HFFc6 (cell line): ENCODE results near the gene RALBP1. TPM values are rescaled to one million over a fixed set of nuclear protein-coding genes. Genes with fewer than 3 reads are reported as not detected.
"Not testable (repeated sequence)": the region's sequence is repeated elsewhere in the genome, so short reads cannot be mapped to it uniquely, and the experiment has no call there.

Experiments
- DNase-seq: peaks from one replicate; pipeline ENCODE4 v3.0.0-alpha.2; 2018
- H3K27ac Mint-ChIP-seq: 2 replicates; pipeline ENCODE4 v1.8.0; 2020; ENCODE audit warnings: mild to moderate bottlenecking, mixed read lengths
- H3K27me3 Mint-ChIP-seq: 2 replicates; pipeline ENCODE4 v1.8.0; 2021; ENCODE audit warnings: mild to moderate bottlenecking, moderate library complexity, mixed read lengths; ENCODE audit not compliant: insufficient read depth
- H3K36me3 Mint-ChIP-seq: 2 replicates; pipeline ENCODE4 v1.8.0; 2021; ENCODE audit warnings: low read depth, mixed read lengths
- H3K4me1 Mint-ChIP-seq: 2 replicates; pipeline ENCODE4 v1.8.0; 2020; ENCODE audit warnings: low read depth, mixed read lengths
- H3K4me3 Mint-ChIP-seq: 2 replicates; pipeline ENCODE4 v1.8.0; 2020; ENCODE audit warnings: mild to moderate bottlenecking, moderate library complexity, mixed read lengths
- H3K9me3 Mint-ChIP-seq: 2 replicates; pipeline ENCODE4 v1.8.0; 2020; ENCODE audit warnings: mild to moderate bottlenecking, mixed read lengths
- CTCF ChIP-seq: fragments of 200-600 bp; sonication (generic); IDR thresholded peaks from 2 replicates; pipeline ENCODE4 v1.5.0; 2021; ENCODE audit warnings: antibody characterized with exemption, mild to moderate bottlenecking
- total RNA-seq, 6 experiments: library from RNA; stranded (reverse); fragmentation: NEBNext Ultra II Directional; extraction: Animal tissue kit (Norgen Biotek cat#: 25700); gene quantifications; 2 replicates in 1 of 6; 3 replicates in 5 of 6; pipeline ENCODE4 v1.2.3, GENCODE V29; 2021

Gene RALBP1
- total RNA-seq, 6 experiments from 2014 or later = 56.9 to 62.8 (median 59.0) TPM

GRCh38 chr18:9449600-9450414 is 25.5 kb upstream of the RALBP1 start:
- Mint-ChIP-seq H3K9me3 (peaks cover 18% of the 10 kb centered on the region), H3K4me1 (peaks cover 7% of the 10 kb centered on the region), H3K27me3 (no peaks in the 10 kb centered on the region; the same call in none of the 2 replicates), H3K27ac (no peak overlapping the region), H3K4me3 (no peak overlapping the region), H3K36me3 (peaks cover 18% of the 10 kb centered on the region; the same call in 1 of the 2 replicates)
- TF ChIP-seq CTCF = no peak
- DNase-seq = no peak

- not testable (repeated sequence) for DNase-seq, H3K27ac Mint-ChIP-seq, H3K27me3 Mint-ChIP-seq, H3K4me1 Mint-ChIP-seq, H3K4me3 Mint-ChIP-seq
- Mint-ChIP-seq H3K9me3 (peaks cover 23% of the 10 kb centered on the region), H3K36me3 (peaks cover 23% of the 10 kb centered on the region)
Measured at GRCh38 chr18:9450920-9451319, 24.4 kb upstream of the RALBP1 start.

GRCh38 chr18:9453283-9453682 is 22.0 kb upstream of the RALBP1 start:
- peaks cover 1% of the 10 kb centered on the region; the same call in 1 of the 2 replicates for H3K27me3 Mint-ChIP-seq
- no peak overlapping the region for H3K27ac Mint-ChIP-seq
- no peak overlapping the region for H3K4me3 Mint-ChIP-seq
- H3K4me1 Mint-ChIP-seq = peaks cover 7% of the 10 kb centered on the region
- no peak for DNase-seq
- H3K36me3 Mint-ChIP-seq = peaks cover 19% of the 10 kb centered on the region
- no peak for TF ChIP-seq CTCF
- H3K9me3 Mint-ChIP-seq = peaks cover 24% of the 10 kb centered on the region

GRCh38 chr18:9454061-9454703 is 21.1 kb upstream of the RALBP1 start:
- H3K36me3 Mint-ChIP-seq = peaks cover 19% of the 10 kb centered on the region
- peak; percentile 40 for DNase-seq
- H3K4me1 Mint-ChIP-seq = peaks cover 7% of the 10 kb centered on the region
- H3K9me3 Mint-ChIP-seq = peaks cover 24% of the 10 kb centered on the region
- peaks cover 1% of the 10 kb centered on the region; the same call in 1 of the 2 replicates for H3K27me3 Mint-ChIP-seq
- H3K27ac Mint-ChIP-seq = peak overlapping the region; percentile 12; the same call in 1 of the 2 replicates
- no peak for TF ChIP-seq CTCF
- peak overlapping the region; percentile 31; the same call in 1 of the 2 replicates for H3K4me3 Mint-ChIP-seq

- Mint-ChIP-seq H3K4me3 (no peak overlapping the region), H3K9me3 (peaks cover 24% of the 10 kb centered on the region), H3K4me1 (peaks cover 7% of the 10 kb centered on the region), H3K27me3 (peaks cover 4% of the 10 kb centered on the region; the same call in 1 of the 2 replicates), H3K36me3 (peaks cover 19% of the 10 kb centered on the region), H3K27ac (no peak overlapping the region)
- no peak for DNase-seq
- no peak for TF ChIP-seq CTCF
Measured at GRCh38 chr18:9455718-9456511, 19.4 kb upstream of the RALBP1 start.
